DMS79 treated with DMSO at 0.1 percent for 48 hours (cell line): ENCODE results near the gene POC1B.

Source experiments
- DNase-seq: peaks from one replicate; lab custom pipeline; 2025; lab: John Stamatoyannopoulos, UW

The POC1B gene

GRCh38 chr12:89539426-89540223 is 13.8 kb upstream of the POC1B start:
- DNase-seq = no peak

GRCh38 chr12:89538897-89539296 is 13.1 kb upstream of the POC1B start:
- DNase-seq = no peak

GRCh38 chr12:89537389-89537788 is 11.5 kb upstream of the POC1B start:
- no peak for DNase-seq

- peak; percentile 60 for DNase-seq
Observed at GRCh38 chr12:89529738-89530137, 3.9 kb upstream of the POC1B start.

- DNase-seq = no peak
Observed at GRCh38 chr12:89528434-89528833, 2.6 kb upstream of the POC1B start.

- peak; percentile 16 for DNase-seq
Observed at GRCh38 chr12:89525305-89525823, 483 bp downstream of the POC1B start.

- DNase-seq = peak; percentile 48
Observed at GRCh38 chr12:89524541-89525304, 1.1 kb downstream of the POC1B start, which contains the start of gene GALNT4. GALNT4 (minus strand) TSS chr12:89524796; CDS start chr12:89524549, 247 bp downstream.

- no peak for DNase-seq
Observed at GRCh38 chr12:89523843-89524540, 1.9 kb downstream of the POC1B start.

- DNase-seq = no peak
Observed at GRCh38 chr12:89523393-89523792, 2.5 kb downstream of the POC1B start.

GRCh38 chr12:89521364-89522223 is 4.3 kb downstream of the POC1B start:
- no peak for DNase-seq

- DNase-seq = no peak
Observed at GRCh38 chr12:89517720-89518119, 8.1 kb downstream of the POC1B start.

- DNase-seq = no peak
Observed at GRCh38 chr12:89516633-89517032, 9.2 kb downstream of the POC1B start.

GRCh38 chr12:89514751-89515150 is 11.1 kb downstream of the POC1B start:
- DNase-seq = no peak

- no peak for DNase-seq
Observed at GRCh38 chr12:89513544-89513943, 12.3 kb downstream of the POC1B start.

GRCh38 chr12:89507015-89507824 is 18.6 kb downstream of the POC1B start:
- no peak for DNase-seq

GRCh38 chr12:89506050-89506449 is 19.8 kb downstream of the POC1B start:
- DNase-seq = no peak

- no peak for DNase-seq
Observed at GRCh38 chr12:89504560-89505346, 21.1 kb downstream of the POC1B start.

- no peak for DNase-seq
Observed at GRCh38 chr12:89501793-89502192, 24.1 kb downstream of the POC1B start.

GRCh38 chr12:89499857-89500256 is 26.0 kb downstream of the POC1B start:
- DNase-seq = no peak

- no peak for DNase-seq
Observed at GRCh38 chr12:89497467-89497866, 28.4 kb downstream of the POC1B start.
